HT-29 (cell line): Measurements from ENCODE around the gene SLCO4A1. TPM values are rescaled to one million over a fixed set of nuclear protein-coding genes. Genes with fewer than 3 reads are reported as not detected.
A peak's percentile ranks its signal among the peaks of the same experiment; 100 is the strongest.

ENCODE experiments used
- DNase-seq: peaks from one replicate; pipeline ENCODE4 v3.0.0-alpha.2; 2015; ENCODE audit warnings: low spot score
- total RNA-seq: library from RNA; depleted of rRNA; stranded (reverse); fragments of >200 nt; shearing (Covaris generic); gene quantifications from 2 replicates; pipeline ENCODE4 v1.2.3, GENCODE V29; 2014; rRNA removed

SLCO4A1 gene, protein sequence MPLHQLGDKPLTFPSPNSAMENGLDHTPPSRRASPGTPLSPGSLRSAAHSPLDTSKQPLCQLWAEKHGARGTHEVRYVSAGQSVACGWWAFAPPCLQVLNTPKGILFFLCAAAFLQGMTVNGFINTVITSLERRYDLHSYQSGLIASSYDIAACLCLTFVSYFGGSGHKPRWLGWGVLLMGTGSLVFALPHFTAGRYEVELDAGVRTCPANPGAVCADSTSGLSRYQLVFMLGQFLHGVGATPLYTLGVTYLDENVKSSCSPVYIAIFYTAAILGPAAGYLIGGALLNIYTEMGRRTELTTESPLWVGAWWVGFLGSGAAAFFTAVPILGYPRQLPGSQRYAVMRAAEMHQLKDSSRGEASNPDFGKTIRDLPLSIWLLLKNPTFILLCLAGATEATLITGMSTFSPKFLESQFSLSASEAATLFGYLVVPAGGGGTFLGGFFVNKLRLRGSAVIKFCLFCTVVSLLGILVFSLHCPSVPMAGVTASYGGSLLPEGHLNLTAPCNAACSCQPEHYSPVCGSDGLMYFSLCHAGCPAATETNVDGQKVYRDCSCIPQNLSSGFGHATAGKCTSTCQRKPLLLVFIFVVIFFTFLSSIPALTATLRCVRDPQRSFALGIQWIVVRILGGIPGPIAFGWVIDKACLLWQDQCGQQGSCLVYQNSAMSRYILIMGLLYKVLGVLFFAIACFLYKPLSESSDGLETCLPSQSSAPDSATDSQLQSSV
- total RNA-seq, result 78.8 and 83.4 TPM in 2 replicates

DNA sequence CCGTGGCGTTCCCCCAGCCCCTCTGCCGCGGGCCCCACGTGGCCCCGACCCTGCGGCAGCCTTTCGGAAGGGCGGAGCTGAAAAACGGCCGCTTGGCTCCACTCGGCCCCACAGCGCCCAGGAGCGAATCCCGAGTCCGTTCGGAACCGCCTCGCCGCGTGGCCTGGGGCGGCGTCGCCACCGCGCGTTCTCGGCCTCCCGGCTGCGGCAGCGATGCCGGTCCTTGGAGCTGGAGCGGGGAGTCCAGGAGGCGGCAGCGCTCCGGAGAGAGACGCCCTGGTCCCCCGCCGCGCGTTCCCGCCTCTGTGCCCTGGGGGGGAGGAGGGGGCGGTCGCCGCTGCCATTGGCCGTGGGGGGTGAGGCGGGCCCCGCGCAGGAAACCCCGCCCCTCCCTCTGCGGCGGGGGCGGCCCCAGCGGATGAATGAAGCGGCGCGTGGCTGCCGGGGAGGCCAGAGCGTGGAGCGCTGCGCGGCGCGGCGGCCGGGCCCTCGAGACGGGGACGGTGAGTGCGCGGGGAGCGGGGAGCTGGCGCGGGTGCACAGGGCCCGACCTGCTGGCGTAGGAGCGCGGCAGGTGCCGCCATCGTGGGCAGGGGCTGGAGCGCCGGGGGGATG lies at the start of gene SLCO4A1:
SLCO4A1 (plus strand) TSS at position 453 of the 615 bp plus-strand sequence. CDS start 13,952 bp downstream, outside the sequence.
- DNase-seq, result peak; percentile 87

DNA sequence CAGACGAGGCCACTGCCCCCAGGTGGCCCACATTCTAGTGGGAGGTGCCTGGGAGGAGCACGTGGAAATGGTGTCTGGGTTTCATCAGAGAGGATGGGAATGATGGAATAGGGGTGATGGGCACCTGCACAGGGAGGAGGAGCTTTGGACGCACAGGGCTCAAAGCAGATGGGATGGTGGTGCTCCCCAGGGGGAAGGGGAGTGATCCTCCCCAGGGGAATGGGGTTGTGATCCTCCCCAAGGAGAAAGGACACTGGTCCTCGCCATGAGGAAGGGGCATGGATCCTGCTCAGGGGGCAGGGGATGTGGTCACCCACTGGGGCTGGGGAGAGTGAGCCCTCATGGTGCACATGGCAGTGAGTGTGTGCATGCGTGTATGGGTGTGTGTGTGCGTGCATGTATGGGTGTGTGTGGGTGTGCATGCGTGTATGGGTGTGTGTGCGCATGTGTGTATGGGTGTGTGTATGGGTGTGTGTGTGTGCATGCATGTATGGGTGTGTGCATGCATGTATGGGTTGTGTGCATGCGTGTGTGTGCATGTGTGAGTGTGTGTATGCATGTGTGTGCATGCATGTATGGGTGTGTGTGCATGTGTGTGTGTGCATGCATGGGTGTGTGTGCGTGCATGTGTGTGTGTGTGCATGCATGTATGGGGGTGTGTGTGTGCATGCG lies 49.7 kb upstream of the SLCO4A1 start:
- no peak for DNase-seq

DNA sequence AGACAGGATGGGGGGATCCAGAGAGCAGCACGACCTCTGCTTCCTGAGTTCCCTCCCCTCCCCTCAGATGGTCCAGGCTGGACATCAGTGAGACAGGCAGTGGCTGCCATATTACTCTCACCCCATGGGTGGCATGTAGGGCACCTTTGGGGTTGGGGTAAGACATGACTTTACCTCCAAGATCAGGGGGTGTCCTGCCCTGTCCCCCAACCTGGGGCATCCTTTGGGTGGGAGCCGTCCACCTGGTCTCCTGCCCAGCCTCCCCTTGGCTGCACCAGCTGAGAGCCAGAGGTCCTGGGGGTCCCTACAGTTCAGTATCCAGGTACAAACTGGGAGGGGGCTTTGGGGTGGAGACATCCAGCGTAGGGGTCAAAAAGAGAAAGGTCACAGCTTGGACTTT lies 48.7 kb upstream of the SLCO4A1 start:
- DNase-seq, result no peak

DNA sequence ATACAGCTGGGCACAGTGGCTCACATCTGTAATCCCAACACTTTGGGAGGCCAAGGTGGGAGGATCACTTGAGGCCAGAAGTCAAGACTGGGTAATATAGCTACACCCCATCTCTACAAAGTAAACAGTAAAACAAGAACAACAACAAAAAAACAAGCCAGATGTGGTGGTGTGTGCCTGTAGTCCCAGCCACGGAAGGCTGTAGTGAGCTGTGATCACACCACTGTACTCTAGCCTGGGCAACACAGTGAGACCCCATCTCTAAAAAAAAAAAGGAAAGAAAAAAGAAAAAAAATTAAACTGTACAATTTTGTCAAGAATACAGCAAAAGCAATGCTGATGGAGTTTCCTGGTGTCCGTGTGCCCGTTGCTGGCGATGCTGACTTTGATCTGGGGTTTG lies 47.2 kb upstream of the SLCO4A1 start:
- no peak for DNase-seq

DNA sequence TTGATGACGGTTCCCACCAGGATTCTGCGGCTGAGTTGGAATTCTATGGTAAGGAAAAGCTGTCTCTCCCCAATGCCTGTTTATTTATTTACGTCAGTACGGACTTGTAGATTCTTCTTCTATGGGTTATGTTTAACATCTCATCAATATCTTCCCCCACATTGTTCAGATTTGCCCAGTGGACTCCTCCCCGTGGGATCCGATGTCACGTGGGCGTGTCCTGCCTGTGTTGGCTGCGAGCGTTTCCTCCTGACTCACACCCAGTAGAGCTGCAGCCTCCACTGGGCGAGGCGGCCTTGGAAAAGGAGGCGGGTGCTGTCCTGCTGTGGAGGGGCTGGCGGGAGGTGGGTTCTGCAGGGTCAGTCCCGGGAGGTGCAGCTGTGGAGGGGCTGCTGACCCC lies 46.8 kb upstream of the SLCO4A1 start:
- DNase-seq, result peak; percentile 66

DNA sequence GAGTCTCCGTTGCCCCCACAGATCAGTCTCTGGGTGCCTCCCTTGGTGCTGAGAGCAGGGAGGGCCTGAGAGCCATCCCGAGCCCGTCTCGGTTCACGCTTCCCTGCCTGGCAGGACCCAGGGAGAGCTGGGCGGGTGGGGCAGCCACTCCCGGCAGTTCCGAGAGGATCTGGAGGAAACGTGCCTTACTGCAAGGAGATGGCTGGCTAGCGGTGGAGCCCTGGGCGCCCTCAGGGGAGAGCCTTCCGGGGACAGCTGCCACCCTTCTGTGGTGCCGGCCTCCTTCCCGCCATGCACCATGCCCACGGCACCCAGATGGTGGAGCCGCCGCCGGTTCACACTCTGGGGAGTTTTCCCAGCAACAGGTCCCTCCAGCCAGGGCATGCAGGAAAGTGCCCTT lies 45.8 kb upstream of the SLCO4A1 start:
- no peak for DNase-seq

DNA sequence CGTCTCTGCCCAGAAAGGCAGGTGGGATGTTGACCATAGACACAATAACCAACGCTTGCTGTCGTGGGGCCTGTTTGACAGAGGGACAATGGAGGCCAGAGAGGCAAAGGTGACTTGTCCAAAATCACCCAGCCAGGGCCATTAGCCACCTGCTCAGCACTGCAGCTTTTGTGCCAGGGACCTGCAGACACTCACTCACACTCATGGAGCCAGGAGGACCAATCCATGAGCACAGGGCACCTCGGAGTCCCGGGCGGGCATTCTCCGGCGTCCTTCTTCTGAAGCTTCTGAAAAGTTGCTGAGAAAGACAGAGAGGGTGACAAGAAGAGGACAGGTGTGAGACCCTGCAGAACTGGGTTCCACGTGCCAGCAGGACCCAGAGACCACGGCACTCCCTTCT lies 45.4 kb upstream of the SLCO4A1 start:
- no peak for DNase-seq

DNA sequence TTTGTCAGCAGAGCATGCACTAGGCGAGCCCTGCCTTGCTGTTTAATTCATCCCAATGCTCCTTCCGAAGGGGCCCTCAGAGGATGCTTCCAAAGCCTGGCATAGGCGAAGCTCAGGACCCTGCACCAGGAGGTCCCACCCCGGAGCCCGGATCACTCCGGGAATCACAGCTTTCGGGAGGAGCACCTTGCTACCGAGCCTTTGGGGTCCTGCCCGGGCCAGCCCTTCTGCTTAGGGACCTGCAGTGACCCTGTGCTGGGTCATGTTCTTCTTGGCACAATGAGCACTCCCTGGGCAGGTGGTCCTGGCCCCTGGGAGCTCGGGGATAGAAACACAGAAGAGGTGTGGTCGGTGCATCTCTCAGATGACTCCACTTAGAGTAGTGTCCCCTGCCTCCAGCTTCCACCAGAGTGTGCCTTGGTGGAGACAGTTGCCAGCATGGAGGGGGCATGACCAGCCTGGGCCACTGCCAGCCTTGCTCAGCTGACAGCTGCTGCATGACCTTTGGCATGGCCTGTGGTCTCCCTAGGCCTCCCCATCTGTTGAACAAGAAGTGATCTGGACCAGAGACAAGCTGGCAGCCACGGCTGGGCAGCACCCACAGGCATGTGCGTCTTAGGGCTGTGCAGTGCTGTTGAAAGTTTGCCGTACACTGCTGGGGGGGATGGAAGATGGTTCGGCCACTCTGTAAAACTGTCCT lies 44.7 kb upstream of the SLCO4A1 start:
- no peak for DNase-seq

DNA sequence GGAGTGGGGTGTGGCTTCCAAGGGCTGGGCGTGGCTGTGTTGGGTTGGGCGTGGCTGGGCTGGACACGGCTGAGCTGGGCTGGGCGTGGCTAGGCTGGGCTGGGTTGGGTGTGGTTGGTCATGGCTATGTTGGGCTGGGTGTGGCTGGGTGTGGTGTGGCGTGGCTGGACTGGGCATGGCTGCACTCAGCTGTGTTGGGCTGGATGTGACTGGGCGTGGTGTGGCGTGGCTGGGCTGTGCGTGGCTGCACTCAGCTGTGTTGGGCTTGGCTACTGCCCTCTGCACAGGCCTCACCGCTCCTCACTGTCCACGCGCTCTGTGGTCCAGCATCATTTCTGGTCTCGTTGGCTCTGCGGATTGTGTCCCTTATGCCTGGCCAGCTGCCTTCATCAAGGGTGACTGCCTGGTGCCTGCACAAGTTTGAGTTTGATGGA lies 43.5 kb upstream of the SLCO4A1 start:
- no peak for DNase-seq

DNA sequence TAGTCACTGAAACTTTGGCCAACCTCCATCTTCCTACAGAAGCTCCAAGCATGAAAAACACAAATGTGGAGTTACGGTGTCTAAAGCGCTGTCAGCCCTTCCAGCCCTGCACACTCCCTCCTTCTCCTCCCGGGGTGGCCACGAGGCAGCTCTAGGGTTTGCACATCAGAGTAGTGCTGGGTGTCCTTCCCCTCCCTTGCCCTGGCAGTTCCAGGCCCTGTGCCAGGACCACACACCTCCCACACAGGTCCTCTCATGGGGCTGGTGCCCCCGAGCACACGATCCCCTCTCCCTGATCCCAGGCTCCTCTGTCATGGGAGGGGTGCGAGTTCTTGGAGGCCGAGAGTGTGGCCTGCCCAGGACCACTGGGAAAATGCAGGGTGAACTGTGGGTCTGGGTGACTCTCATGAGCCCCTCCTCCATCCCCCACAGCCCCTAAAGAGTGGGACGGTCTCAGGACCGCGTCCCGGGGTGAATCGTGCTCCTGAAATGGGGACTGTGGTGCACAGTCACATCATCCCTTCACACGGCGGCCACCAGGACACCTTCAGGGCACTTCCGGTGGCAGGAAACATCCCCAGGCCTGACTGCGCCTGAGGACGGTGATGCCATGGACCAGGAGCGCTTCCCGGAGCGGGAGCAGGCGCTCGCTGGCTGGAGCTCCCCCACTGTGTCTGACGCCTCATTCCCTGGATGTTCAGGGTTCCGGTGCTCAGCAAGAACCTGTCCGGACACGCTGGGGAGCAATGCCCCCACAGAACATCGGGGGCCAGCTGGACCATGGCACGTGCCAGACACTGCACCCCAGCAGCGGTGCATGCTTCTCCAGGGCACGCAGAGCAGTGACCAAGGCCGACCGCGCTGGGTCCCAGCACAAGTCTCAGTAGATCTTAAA lies 42.8 kb upstream of the SLCO4A1 start:
- no peak for DNase-seq

DNA sequence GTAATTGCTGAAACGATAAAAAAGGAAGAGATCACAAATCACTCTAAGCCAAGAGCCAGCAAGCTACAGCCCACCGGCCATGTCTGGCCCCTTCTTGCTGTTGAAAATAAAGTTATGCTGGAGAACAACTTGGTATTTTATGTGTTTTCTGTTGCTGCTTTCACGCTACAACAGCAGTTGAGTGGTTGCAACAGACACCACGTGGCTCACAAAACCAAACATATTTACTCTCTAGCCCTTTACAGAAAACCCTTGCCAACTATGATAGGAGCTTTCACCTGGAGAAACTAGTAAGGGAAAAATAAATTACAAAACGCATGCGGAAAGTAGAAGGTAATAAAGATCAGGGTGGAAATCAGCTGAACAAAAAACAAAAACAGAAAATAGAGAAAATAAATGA lies 41.1 kb upstream of the SLCO4A1 start:
- no peak for DNase-seq

DNA sequence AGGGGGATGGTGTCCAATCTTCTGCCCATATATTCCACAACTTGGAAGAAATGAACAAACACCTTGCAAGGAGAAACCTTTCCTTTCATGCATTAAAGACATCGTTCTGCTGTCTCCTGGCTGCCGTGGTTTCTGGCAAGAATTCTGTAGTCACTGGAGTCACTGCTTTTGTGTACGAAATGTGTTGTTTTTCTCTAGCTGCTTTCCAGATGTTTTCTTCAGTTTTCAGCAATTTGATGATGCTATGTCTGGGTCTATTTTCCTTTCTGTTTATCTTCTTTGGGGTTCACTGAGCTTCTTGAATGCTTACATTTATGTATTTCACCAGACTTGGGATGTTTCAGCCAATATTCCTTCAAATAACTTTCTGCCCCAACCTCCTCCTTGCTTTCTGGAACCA lies 40.6 kb upstream of the SLCO4A1 start:
- DNase-seq, result no peak

DNA sequence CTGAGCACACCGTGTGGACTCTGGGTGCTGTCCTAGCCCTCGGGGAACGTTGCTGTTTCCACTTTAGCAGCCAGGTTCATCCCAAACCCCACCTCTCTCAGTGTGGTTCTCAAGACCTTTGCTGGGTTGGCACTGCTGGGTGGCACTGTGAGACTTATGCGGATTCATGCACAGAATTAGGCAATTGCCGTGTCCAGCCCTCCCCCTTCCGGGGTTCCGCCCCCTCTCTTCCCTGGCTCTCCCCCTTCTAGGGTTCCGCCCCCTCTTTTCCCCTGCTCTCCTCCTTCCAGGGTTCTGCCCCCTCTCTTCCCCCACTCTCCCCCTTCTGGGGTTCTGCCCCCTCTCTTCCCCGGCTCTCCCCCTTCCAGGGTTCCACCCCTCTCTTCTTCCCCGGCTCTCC lies 39.8 kb upstream of the SLCO4A1 start:
- DNase-seq, result peak; percentile 62

DNA sequence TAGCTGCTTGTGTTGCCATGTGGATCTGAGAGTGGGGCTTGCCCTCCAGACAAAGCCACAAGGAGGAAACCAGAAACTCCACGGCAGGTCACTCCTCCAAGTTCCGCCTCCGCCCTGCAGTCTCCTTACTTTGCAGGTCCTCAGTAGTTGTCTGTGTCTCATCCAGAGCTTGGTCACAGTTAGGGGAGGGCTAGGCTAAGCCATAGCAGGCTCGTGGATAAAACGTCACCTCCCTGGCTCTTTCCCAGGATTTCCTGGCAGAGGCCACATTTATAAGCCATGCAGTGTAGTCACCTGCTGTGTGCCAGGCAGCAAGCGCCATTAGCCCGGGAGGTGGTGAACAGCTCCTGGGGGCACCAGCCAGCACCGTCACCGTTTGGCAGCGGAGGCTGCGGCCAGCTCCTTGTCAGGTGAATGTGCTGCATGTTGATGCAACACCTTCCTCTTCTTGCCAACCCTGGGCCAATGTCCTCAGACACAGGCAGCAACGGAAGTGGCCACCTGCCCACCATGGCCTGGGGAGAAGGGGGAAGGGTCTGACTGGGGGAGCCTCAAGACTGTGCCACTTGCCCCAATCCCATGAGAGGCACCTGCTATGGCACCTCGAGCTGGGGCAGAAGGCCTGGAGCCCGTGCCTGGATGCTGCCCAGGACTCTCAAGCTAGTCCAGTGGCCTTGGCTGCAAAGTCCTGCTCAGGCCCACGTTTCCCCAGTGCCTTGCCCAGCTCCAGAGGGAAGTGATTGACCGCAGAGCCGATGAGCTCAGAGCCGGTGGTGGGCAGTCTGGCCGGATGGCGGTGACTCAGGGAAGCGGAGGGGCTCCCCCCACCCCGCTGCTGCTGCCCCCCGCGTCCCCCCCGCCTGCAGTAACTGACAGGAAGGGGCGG lies 39.0 kb upstream of the SLCO4A1 start:
- peak; percentile 89 for DNase-seq

DNA sequence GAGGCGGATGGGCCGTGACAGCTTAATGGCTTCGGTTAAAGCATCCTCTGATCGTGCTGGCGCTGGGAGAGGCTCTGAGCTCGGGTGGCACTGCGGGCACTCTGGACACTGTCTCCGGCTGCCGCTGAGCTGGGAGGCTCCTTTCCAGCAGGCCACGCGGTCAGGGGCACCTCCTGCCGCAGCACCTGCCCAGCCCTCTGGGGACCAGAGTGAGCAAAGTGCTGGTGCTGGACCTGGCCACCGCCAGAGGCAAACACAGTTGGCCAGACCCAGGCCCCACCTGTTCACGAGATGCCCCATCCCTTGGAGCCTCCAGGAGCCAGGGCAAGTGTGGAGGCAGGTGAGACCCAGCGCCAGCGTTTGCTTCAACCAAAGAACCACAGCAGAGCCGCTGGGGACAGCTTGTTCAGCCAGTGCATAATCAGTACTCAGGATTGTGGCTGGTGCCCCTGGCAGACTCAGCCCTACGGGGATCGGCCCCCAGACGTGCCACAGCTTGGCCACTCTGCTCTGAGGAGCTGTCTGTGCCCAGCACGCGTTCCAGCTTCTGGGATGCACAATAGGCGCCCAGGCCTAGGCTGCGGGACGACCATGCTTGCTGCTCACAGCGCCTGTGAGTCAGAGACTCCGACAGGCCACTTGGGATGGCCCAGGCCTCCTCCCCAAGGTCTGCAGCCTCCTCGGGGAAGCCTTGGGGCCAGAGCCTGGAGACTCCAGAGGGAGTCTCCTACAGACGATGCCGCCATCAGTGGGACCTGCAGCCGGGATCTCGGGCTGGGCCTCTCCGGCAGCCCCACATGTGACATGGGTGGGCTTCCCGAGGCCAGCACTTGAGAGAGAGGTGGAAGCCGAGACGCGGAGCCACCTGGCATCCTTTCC lies 38.2 kb upstream of the SLCO4A1 start:
- DNase-seq, result no peak

DNA sequence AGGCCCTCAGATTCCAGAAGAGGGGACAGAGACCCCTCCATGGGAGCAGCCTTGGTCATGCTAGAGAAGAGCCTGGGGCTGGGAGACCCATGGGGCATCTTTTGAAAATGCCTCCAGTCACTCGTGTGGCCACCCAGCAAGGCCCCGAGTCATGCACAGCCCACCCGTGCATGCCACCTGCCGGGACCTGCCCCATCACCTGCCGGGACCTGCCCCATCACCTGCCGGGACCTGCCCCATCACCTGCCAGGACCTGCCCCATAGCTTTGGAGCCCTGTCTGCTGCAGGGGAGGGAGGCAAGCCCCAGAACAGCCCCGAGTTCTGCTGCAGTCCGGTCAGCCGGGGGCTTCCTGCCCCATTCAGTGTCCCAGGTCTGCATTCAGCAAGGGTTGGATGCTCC lies 37.5 kb upstream of the SLCO4A1 start:
- DNase-seq, result no peak

DNA sequence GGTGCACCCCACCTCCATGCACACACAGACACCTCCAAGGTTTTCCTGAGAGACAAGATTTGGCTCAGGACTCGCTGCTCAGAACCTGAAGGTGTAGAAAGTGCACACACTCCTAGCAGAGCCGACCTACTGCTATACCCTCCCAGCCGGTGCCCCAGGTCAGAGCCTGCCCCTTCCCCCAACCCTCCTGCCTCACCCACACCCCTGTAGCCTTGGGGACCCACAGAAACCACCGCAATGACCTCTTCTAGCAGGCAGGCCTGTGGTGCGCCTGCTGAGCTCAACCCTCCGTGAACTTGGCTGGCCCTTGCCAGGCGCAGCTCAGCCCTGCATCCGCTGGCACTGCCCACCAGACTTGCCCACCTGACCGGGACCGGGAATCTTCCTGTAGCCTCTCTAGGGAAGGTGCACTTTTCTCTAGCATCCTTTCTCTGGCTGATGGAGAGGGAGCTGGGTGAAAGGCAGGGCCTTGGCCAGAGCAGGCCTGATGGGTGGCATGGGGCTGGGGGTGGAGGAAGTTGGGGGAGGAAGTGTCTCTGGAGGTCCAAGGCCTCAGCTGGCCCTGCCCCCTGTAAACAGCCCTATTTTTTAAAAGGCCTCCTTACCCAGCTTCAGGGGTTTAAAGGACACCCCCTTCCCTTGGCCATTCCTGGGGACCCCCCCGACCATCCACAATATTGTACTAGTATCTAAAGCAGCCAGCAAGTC lies 36.9 kb upstream of the SLCO4A1 start:
- no peak for DNase-seq

DNA sequence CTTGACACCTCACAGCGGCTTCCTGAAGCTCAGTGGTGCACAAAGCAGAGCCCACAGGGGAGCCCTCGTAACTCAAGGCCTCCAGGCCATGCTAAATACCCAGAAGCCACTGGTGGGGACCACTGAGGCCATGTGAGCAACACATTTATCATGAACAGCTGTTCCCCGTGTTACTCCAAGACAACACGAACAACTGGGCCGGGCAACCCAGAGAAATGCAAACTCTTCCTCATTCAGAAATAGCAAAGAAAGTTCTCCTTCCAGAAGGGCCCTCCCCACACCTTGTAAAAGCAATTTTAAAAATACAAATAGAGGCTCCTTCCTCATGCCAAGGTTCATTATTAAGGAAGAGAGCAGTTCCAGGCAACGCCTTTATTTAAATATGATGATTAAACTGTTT lies 36.3 kb upstream of the SLCO4A1 start:
- no peak for DNase-seq
